GM18909 (cell line): ENCODE results near the gene PAFAH2.

Source experiments
- ATAC-seq: cut with Tn5 transposase; IDR thresholded peaks from one replicate; pipeline ENCODE4 v1.9.1; 2021; ENCODE audit warnings: mild to moderate bottlenecking; ENCODE audit not compliant: unreplicated experiment, poor library complexity

PAFAH2 gene

GRCh38 chr1:26015358-26015757 is 17.5 kb upstream of the PAFAH2 start:
- no peak for ATAC-seq

GRCh38 chr1:26014179-26014578 is 16.3 kb upstream of the PAFAH2 start:
- no peak for ATAC-seq

- ATAC-seq = no peak
Observed at GRCh38 chr1:26012864-26013263, 15.0 kb upstream of the PAFAH2 start.

- no peak for ATAC-seq
Observed at GRCh38 chr1:26010825-26011224, 13.0 kb upstream of the PAFAH2 start.

GRCh38 chr1:26009796-26010447 is 12.1 kb upstream of the PAFAH2 start:
- ATAC-seq = no peak

GRCh38 chr1:26006710-26007109 is 8.8 kb upstream of the PAFAH2 start:
- no peak for ATAC-seq

- no peak for ATAC-seq
Observed at GRCh38 chr1:26005434-26006105, 7.7 kb upstream of the PAFAH2 start.

- ATAC-seq = no peak
Observed at GRCh38 chr1:26003756-26004155, 5.9 kb upstream of the PAFAH2 start.

GRCh38 chr1:26003262-26003661 is 5.4 kb upstream of the PAFAH2 start:
- ATAC-seq = no peak

- no peak for ATAC-seq
Observed at GRCh38 chr1:25999041-25999800, 1.4 kb upstream of the PAFAH2 start.

- no peak for ATAC-seq
Observed at GRCh38 chr1:25996966-25997827, 666 bp downstream of the PAFAH2 start.

- ATAC-seq = no peak
Observed at GRCh38 chr1:25994402-25995150, 3.3 kb downstream of the PAFAH2 start.

- ATAC-seq = no peak
Observed at GRCh38 chr1:25993197-25993951, 4.5 kb downstream of the PAFAH2 start.

- no peak for ATAC-seq
Observed at GRCh38 chr1:25992689-25993171, 5.1 kb downstream of the PAFAH2 start.

GRCh38 chr1:25991937-25992688 is 5.8 kb downstream of the PAFAH2 start:
- ATAC-seq = no peak

- ATAC-seq = no peak
Observed at GRCh38 chr1:25990702-25991395, 7.0 kb downstream of the PAFAH2 start.

GRCh38 chr1:25990251-25990650 is 7.6 kb downstream of the PAFAH2 start:
- ATAC-seq = no peak
